Activated CD4-positive, alpha-beta T cell treated with anti-CD3 and anti-CD28 coated beads, Interleukin-2, Interleukin-4, amounts not matched to agents 100 ng/mL and 50 ng/mL, durations not matched to agents 16 hours and 8 hours (primary cell): ENCODE data around the gene MRPS12.
A peak's percentile ranks its signal among the peaks of the same experiment; 100 is the strongest.

ENCODE experiments used
- DNase-seq: peaks from one replicate; pipeline ENCODE4 v3.0.0-alpha.2; 2020; ENCODE audit warnings: low spot score

Gene MRPS12

DNA sequence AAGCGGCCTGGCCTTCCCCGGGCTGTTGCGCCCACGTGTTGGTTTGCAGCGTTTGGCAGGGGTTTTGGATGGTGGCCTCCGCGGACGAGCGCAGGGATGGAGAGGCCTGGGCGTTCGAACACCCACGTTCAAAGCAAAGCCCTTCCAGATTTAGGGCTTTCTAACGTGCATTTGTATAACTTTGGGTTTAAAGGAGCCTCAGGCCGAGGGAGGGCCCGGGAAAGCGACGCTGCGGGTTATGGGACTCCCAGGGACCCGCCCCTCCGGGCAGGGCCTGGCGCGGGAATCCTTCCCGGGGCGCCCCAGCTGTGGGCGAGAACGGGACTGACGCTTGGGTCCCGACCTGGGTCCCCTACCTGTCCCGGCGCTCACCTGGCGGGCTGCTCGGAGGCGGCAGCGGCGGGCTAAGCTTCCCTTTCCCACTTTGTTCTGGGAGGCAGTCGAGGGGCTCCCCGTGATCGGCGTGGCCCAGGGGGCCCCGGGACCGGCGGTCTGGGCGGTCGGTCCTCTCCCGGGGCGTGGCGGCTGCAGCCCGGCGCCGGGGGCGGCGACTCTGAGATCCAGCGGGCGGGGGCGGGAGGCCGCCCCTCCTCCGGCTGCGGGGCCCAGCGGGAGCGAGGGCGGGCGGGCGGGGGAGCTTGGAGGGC is 44.6 kb downstream of the MRPS12 start, which contains the start of gene FBXO17:
Gene FBXO17, minus strand, starts transcription at position 529 of the 647 bp plus-strand sequence. CDS start 25,423 bp downstream, outside the sequence.
- no peak for DNase-seq

DNA sequence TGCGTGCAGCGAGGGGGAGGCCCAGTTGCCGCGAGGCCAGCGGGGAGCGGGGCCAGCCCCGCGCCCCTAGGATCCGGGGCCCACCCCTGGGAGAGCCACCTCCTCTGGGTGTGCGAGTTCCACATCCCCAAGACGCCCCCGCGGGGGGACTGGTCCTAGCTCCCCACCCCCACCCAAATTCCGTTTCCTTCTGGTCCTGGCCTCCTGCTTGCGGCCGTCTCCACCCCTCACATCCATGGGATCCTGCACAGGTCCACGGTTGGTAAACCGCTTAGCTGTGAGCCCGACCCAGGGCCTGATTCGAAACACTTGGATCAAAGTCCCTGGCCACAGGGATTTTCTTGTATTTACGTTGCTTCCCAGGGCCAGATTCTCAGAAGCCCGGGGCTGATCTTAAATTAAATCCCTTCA is 45.1 kb downstream of the MRPS12 start:
- no peak for DNase-seq

DNA sequence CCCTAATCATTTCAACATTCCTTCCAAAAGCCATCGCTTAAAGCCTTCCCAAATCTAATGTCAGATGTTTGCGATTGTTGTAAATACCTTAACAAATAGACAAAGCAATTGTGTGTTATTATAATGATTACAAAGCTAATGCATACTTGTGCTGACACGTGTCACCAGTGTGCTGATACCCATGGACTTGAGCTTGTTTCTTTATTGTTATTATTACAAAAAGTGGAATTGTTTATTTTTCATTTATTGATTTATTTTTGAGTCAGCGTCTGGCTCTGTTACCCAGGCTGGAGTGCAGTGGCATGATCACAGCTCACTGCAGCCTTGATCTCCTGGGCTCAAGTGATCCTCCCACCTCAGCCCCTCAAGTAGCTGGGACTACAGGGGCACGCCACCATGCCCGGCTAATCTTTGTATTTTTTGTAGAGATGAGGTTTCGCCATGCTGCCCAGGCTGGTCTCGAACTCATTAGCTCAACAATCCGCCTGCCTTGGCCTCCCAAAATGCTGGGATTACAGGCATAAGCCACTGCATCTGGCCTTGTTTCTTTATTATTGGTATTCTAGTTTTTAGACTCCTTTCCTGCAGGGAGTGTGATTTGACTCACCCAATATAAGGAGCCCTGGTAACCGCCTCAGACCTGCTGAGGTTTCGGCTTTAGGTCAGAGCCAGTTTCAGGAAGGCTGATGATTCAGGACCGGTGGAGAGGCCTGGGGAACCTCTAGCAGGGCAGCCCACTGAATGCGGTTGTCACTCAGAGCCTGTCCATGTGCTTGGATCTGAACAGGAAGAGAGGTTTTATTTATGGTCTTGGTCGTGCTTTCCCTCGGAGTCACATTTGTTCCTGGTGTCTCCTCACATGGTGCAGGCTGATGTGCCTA is 46.9 kb downstream of the MRPS12 start:
- peak; percentile 96 for DNase-seq

DNA sequence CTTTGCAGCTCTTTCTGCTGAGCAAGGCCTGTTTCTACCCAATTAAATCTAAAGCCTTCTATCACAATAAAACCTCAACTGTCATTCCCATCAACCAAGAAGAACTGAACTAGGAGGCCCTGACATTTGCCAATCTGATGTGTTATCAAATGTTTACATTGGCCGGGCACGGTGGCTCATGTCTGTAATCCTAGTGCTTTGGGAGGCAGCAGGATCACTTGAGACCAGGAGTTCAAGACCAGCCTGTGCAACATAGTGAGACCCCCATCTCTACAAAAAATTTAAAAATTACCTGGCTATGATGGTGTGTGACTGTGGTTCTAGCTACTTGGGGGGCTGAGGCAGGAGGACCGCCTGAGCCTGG is 47.6 kb downstream of the MRPS12 start:
- no peak for DNase-seq

DNA sequence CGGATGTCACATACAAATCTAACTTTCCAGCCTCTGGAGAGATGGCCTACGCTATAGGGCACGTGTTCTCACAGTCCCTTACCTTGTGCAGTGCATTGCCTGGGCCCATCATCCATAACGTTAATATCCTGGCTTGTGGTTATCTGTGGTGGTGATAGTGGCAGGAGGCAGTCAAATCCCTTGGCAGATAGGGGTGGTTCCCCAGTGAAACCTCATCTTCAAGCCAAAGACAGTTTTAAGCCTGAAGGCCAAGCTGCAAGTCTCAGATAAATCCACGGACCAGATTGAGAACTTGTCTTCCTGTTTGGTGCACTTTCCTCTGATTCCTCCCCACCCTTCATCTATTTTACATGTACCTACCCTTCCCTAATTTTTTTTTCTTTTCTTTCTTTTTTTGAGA is 49.1 kb downstream of the MRPS12 start:
- no peak for DNase-seq

DNA sequence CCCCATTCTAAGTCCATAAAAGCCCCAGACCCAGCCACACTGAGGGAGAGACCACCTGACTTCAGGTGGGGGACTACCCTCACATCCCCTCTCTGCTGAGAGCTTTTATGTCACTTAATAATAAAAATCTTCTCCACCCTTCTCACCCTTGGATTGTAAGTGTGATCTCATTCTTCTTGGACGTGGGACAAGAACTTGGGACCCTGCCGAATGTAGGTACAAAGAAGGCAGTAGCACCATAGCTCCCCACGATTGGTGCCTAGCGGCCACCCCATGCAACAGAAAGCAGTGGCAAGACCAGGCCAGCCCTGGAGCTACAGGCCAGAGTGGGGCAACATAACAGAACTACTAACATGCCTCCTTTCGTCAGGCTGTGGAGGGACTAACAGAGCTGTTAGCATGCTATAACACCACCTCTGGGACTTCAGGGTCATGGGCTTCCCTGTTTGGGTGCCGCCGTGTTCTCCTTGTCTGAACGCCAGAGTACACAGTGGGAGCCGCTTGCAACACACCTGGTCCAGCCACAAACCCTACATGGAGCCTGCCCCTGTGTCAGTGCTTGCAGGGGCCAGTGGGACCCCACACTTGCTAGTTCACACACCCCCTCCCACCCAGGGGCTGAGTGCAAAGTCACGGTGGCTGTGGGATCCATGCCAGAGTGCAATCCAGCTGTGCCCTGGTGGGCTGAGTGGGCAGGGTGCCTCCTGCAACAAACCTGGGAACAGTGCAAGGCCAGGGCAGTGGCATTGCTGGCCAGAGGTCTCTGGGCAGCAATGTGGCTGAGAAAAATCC is 50.0 kb downstream of the MRPS12 start:
- DNase-seq, result no peak
